ENCODE data around the gene GUCA2B. TPM values are rescaled to one million over a fixed set of nuclear protein-coding genes. Genes with fewer than 3 reads are reported as not detected.

The GUCA2B gene
- total RNA-seq, 6 experiments from 2014 or later: not detected

DNA sequence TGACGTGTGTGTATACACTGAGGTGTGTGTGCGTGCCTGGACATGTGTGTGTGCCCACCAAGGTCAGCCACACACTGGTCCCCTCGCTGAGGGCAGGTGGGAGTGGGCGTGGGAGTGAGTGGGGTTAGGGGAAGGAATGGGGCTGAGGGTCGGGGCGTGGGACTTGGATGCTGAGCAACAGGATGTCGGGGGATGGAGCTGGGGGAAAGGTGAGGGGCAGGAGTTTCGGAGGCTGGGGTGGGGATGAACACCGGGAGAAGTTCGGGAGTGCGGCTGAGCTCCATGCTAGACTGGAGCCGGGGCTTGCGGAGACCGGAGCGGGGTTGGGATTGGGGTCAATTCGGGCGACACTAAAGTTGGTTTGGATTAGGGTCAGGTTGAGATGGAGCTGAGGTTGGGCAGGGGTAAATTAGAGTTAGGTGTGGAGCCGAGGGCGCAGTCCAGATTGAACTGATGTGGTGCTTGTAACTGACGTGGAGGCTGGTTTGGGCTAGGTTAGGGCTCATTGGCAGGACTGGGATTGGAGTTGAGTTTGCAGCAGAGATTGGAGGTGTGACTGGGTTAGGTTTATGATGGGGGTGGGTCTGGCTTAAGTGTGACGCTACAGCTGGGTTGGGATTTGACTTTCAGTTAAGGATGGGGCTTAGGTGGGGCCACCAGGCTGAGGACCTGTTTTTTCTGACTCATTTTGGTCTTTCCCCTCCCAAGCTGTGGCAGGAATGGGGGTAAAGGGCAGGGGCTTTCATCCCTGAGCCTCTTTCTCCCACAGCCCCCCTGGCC lies 14.6 kb downstream of the GUCA2B start:
- H3K9me3 Mint-ChIP-seq: peaks cover 5% of the 10 kb centered on the region; the same call in 1 of the 2 replicates
- no peak overlapping the region for H3K27ac Mint-ChIP-seq
- H3K27me3 Mint-ChIP-seq (ENCODE audit: insufficient read depth): peaks cover 22% of the 10 kb centered on the region
- H3K4me1 Mint-ChIP-seq (ENCODE audit: low read depth): peaks cover 19% of the 10 kb centered on the region
- no peaks in the 10 kb centered on the region for H3K36me3 Mint-ChIP-seq (ENCODE audit: low read depth)
- TF ChIP-seq, protein P1, sequence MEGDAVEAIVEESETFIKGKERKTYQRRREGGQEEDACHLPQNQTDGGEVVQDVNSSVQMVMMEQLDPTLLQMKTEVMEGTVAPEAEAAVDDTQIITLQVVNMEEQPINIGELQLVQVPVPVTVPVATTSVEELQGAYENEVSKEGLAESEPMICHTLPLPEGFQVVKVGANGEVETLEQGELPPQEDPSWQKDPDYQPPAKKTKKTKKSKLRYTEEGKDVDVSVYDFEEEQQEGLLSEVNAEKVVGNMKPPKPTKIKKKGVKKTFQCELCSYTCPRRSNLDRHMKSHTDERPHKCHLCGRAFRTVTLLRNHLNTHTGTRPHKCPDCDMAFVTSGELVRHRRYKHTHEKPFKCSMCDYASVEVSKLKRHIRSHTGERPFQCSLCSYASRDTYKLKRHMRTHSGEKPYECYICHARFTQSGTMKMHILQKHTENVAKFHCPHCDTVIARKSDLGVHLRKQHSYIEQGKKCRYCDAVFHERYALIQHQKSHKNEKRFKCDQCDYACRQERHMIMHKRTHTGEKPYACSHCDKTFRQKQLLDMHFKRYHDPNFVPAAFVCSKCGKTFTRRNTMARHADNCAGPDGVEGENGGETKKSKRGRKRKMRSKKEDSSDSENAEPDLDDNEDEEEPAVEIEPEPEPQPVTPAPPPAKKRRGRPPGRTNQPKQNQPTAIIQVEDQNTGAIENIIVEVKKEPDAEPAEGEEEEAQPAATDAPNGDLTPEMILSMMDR (IDR thresholded peaks at IDR 0.05): no peak
- no peak overlapping the region for H3K4me3 Mint-ChIP-seq
- no peak for DNase-seq

DNA sequence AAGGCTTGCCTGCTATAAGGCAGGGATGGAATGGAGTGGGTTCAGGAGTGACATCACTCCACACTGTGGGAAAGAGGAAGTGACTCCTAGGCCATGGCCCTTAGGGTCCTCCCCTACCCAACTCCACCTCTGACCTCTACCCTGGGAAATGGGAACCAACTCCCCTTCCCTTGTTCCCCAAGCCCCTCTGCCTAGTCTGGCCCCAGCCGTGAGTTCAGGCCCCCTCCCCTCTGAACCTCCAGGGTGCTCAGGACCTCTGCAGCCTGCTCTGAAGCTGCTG lies 15.1 kb downstream of the GUCA2B start:
- H3K36me3 Mint-ChIP-seq (ENCODE audit: low read depth): no peaks in the 10 kb centered on the region
- peaks cover 20% of the 10 kb centered on the region for H3K27me3 Mint-ChIP-seq (ENCODE audit: insufficient read depth)
- peaks cover 19% of the 10 kb centered on the region for H3K4me1 Mint-ChIP-seq (ENCODE audit: low read depth)
- no peak overlapping the region for H3K27ac Mint-ChIP-seq
- no peak overlapping the region for H3K4me3 Mint-ChIP-seq
- DNase-seq: no peak
- TF ChIP-seq, protein P1 (IDR thresholded peaks at IDR 0.05): no peak
- H3K9me3 Mint-ChIP-seq: peaks cover 5% of the 10 kb centered on the region; the same call in 1 of the 2 replicates

DNA sequence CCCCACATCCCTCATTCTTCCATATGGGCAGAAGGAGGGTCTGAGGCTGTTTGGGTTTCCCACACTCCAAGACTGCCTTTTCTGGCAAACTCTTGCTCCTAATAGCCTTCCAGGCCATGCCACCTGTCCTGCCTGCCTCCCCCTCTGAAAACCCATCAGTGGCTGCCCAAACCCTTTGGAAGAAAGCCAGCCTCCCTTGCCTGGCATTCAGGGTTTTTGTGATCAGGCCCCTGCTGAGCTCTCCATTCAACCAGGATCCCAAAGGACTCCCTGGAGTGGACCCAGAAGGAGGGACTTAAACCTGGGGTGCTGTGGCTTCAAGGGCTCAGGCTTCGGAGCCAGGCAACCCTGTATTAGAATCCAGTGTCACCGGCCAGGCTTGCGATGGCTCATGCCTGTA lies 15.6 kb downstream of the GUCA2B start:
- Mint-ChIP-seq H3K36me3 (ENCODE audit: low read depth) (no peaks in the 10 kb centered on the region), H3K4me3 (no peak overlapping the region), H3K27me3 (ENCODE audit: insufficient read depth) (peaks cover 15% of the 10 kb centered on the region), H3K9me3 (peaks cover 5% of the 10 kb centered on the region; the same call in 1 of the 2 replicates), H3K4me1 (ENCODE audit: low read depth) (peaks cover 21% of the 10 kb centered on the region), H3K27ac (no peak overlapping the region)
- TF ChIP-seq, protein P1 (IDR thresholded peaks at IDR 0.05): no peak
- no peak for DNase-seq

DNA sequence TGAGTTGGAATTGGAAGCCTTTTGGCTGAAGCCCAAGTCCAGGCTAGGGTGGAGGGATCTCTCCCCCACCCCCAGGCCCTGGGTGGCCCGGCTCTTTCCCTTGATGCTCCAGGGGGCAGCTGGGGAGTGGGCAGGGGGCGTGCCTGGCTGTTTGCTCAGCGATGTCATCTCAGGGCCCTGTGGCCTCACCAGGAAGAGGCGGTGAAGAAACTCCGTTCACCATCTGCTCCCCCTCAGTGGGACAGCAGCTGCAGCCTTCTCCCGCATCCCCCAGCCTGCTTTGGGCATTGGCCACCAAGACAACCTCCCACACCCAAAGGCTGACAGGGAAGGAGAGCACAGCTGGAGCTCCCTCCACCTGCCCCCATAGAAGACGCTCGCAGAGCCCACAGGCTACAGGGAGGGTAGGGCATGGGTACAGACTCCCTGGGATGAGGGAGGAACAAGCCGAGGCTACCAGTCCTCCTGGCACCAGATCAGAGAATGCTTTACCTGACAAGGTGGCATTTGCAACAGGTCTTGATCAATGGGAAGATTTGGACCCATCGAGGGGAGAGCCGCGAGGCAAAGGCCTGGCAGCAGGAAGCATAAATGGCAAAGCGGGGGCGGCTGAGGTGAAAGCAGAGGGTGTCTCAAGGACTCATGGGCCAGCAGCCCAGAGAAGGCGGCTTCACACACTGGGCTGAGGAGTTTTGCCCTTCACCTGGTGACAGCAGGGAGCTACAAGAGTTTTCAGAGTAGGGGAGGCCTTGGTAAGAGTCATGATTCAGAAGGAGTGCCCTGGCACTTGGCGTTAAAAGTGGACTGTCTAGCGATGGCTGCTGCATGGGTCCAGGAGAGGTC lies 17.8 kb downstream of the GUCA2B start:
- TF ChIP-seq, protein P1 (IDR thresholded peaks at IDR 0.05): no peak
- no peak overlapping the region for H3K27ac Mint-ChIP-seq
- no peak overlapping the region for H3K4me3 Mint-ChIP-seq
- DNase-seq: no peak
- H3K4me1 Mint-ChIP-seq (ENCODE audit: low read depth): peaks cover 24% of the 10 kb centered on the region
- H3K27me3 Mint-ChIP-seq (ENCODE audit: insufficient read depth): peaks cover 11% of the 10 kb centered on the region
- peaks cover 5% of the 10 kb centered on the region; the same call in 1 of the 2 replicates for H3K9me3 Mint-ChIP-seq
- no peaks in the 10 kb centered on the region for H3K36me3 Mint-ChIP-seq (ENCODE audit: low read depth)

DNA sequence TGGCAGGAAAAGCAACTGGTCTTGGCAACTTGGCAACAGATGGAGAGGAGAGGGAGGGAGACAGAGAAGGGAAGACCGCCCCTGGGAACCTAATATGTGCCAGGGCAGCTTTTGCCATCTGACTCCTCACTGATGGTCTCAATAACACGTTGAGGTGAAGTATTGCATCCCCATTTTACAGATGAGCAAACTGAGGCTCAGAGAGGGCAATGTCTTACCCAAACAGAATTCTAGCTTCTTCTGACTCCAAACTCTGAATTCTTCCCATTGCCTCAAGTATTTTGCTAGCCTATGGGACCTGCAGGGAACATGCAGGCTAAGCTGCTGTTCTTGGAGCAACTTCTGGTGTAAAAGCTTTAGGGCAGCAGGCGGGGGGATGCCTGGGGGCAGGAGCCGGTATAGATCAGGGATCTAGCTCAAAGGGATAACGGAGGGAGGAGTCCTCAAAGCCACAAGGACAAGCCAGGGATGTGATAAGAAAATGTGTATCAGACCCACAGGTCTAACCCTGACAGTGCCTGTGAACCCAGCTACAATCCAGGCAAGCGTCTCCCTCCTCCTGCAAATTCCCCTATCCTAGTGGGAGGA lies 18.6 kb downstream of the GUCA2B start:
- H3K9me3 Mint-ChIP-seq: no peaks in the 10 kb centered on the region
- H3K4me3 Mint-ChIP-seq: no peak overlapping the region
- no peak for DNase-seq
- peaks cover 10% of the 10 kb centered on the region for H3K27me3 Mint-ChIP-seq (ENCODE audit: insufficient read depth)
- no peak overlapping the region for H3K27ac Mint-ChIP-seq
- TF ChIP-seq, protein P1 (IDR thresholded peaks at IDR 0.05): no peak
- peaks cover 21% of the 10 kb centered on the region for H3K4me1 Mint-ChIP-seq (ENCODE audit: low read depth)
- H3K36me3 Mint-ChIP-seq (ENCODE audit: low read depth): peaks cover 2% of the 10 kb centered on the region; the same call in 1 of the 2 replicates
